ENCODE results near the gene UBE2O.

DNA sequence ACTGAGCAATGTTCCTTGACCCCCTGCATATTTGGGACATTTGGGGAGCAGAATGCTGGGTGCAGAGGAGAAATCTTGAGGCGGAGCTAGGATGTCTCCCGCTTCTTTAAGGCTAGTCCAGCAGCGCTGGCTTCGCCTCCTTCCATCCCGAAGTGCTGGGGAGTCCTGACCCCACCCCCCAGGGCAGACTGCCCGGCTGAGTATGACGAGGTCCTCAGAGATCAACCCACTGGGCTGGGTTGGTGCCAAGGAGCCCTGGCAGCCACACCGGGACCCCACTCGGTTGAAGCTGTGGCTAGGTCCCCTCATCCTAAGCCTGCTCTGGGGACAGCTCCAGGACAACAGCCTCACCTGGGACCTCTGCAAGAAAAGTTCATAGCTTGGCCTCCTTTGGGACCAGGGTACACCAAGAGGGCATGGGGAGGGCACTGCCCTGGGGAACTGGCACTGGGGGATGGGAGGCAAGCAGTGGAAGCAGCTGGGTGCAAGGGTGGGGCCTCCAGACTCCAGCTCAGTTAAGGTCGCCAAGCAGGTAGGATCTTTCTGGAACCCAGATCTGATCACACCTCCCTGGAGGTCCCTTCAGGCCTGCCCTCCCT lies 37.3 kb upstream of the UBE2O start:
- TF ChIP-seq, protein P1, sequence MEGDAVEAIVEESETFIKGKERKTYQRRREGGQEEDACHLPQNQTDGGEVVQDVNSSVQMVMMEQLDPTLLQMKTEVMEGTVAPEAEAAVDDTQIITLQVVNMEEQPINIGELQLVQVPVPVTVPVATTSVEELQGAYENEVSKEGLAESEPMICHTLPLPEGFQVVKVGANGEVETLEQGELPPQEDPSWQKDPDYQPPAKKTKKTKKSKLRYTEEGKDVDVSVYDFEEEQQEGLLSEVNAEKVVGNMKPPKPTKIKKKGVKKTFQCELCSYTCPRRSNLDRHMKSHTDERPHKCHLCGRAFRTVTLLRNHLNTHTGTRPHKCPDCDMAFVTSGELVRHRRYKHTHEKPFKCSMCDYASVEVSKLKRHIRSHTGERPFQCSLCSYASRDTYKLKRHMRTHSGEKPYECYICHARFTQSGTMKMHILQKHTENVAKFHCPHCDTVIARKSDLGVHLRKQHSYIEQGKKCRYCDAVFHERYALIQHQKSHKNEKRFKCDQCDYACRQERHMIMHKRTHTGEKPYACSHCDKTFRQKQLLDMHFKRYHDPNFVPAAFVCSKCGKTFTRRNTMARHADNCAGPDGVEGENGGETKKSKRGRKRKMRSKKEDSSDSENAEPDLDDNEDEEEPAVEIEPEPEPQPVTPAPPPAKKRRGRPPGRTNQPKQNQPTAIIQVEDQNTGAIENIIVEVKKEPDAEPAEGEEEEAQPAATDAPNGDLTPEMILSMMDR (IDR thresholded peaks at IDR 0.05; ENCODE audit: low read length) = no peak
- TF ChIP-seq EZH2 (optimal IDR thresholded peaks at IDR 0.05; ENCODE audit: low read depth, low read length) = no peak

Measured in MM.1S (cell line).